Measurements from ENCODE around the gene MRPS27.
A peak's percentile ranks its signal among the peaks of the same experiment; 100 is the strongest.

MRPS27 gene

DNA sequence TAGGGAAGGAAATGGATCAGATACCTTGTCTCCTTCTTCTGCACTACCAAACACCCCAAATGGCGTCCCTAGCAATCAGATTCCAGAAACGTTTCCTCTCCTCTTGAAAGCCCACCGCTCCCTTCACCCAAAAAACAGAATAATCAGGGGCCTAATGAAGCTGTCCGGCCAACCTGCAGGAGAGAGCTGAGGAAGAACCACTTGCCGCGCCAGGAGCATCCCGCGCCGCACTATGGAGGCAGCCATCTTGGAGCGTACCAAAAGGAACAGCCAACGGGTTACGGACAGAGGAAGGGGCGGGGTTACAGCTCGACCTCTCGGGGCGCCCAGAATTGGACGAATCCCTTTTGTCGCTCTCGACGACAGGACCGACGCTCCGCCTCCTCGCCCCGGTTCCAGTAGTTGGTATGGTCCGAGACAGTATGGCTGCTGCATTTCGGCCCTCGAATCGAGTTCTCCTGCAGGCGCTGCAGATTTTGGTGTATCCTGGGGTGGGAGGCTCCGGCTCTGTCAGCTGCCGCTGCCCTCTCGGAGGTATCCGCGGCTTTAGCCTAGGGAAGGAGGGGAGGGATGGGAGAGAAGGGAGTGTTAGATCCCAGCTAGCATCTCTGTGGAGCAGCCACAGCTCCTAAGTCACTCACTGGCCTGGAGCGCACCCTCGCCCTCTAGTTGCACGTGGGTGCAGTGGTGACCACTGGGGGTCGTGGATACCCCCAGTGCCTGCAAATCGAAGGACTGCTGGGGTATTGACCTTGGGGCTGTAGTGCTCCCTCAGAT, at the start of gene MRPS27, which contains the start of gene PTCD2:
Gene MRPS27, minus strand, starts transcription at position 265 of the 777 bp plus-strand sequence. Its CDS starts 19 bp downstream, at position 246.
Gene PTCD2, plus strand, starts transcription at position 398 of the 777 bp plus-strand sequence. Its CDS starts 10 bp downstream, at position 408.
- Mint-ChIP-seq H3K4me3 (peak within 1 kb of the TSS; percentile 100), H3K9me3 (no peaks in the 10 kb centered on the region), H3K27ac (peak within 1 kb of the TSS; percentile 99), H3K36me3 (ENCODE audit: low read depth) (peaks cover 47% of the 10 kb centered on the region), H3K27me3 (ENCODE audit: low read depth, poor library complexity) (no peaks in the 10 kb centered on the region), H3K4me1 (peaks cover 23% of the 10 kb centered on the region)
- TF ChIP-seq, protein P1, sequence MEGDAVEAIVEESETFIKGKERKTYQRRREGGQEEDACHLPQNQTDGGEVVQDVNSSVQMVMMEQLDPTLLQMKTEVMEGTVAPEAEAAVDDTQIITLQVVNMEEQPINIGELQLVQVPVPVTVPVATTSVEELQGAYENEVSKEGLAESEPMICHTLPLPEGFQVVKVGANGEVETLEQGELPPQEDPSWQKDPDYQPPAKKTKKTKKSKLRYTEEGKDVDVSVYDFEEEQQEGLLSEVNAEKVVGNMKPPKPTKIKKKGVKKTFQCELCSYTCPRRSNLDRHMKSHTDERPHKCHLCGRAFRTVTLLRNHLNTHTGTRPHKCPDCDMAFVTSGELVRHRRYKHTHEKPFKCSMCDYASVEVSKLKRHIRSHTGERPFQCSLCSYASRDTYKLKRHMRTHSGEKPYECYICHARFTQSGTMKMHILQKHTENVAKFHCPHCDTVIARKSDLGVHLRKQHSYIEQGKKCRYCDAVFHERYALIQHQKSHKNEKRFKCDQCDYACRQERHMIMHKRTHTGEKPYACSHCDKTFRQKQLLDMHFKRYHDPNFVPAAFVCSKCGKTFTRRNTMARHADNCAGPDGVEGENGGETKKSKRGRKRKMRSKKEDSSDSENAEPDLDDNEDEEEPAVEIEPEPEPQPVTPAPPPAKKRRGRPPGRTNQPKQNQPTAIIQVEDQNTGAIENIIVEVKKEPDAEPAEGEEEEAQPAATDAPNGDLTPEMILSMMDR (IDR thresholded peaks at IDR 0.05), result no peak
- peak; percentile 94 for DNase-seq

GRCh38 chr5:72369711-72370110, 49.7 kb upstream of the MRPS27 start:
- H3K4me1 Mint-ChIP-seq, result peaks cover 3% of the 10 kb centered on the region
- H3K27ac Mint-ChIP-seq, result no peak overlapping the region
- no peak for DNase-seq
- TF ChIP-seq, protein P1 (IDR thresholded peaks at IDR 0.05), result no peak
- no peaks in the 10 kb centered on the region for H3K36me3 Mint-ChIP-seq (ENCODE audit: low read depth)
- H3K27me3 Mint-ChIP-seq (ENCODE audit: low read depth, poor library complexity), result peaks cover 7% of the 10 kb centered on the region
- no peak overlapping the region for H3K4me3 Mint-ChIP-seq
- no peaks in the 10 kb centered on the region for H3K9me3 Mint-ChIP-seq

DNA sequence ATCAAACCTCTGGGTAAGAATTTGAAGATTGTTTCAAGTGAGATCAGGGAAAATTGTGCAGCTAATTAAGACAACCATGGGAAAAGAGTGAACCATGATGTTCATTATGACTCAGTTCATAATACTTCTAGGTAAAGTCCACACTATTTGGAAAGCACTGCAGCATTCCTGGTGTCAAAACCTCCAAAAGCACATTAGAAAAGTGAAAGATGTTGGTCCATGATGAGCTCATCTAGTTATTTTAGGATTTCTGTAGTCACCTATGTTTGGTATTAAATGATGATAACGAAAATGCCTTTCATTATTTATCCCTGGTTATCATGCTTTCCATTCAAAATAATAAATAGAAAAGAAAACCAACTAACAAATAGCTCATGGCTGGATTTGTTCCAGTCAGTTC, 49.3 kb upstream of the MRPS27 start:
- Mint-ChIP-seq H3K9me3 (no peaks in the 10 kb centered on the region), H3K4me3 (no peak overlapping the region), H3K27ac (no peak overlapping the region), H3K27me3 (ENCODE audit: low read depth, poor library complexity) (peaks cover 7% of the 10 kb centered on the region), H3K4me1 (peaks cover 8% of the 10 kb centered on the region), H3K36me3 (ENCODE audit: low read depth) (no peaks in the 10 kb centered on the region)
- no peak for DNase-seq
- TF ChIP-seq, protein P1 (IDR thresholded peaks at IDR 0.05), result no peak

DNA sequence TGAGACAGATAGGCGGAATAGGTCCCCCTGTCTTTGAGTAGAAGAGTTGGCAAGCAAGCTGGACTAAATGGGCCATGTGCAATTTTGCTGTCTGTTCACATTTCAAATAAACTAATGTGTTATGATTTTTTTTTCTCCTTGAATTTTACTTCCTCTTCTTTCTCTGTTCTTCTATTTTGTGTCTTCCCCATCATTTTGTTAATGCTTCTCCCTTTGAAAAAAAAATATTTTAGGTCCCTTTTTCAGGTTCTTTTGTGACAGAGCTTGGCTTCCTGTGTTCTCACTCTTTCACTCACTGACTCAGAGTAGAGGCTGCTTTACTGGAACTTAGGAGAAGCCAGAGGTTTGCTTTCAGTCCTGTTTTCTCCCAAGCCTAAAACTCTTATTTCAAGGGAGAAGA, 48.2 kb upstream of the MRPS27 start:
- TF ChIP-seq, protein P1 (IDR thresholded peaks at IDR 0.05), result no peak
- DNase-seq, result no peak
- Mint-ChIP-seq H3K9me3 (no peaks in the 10 kb centered on the region), H3K27me3 (ENCODE audit: low read depth, poor library complexity) (peaks cover 7% of the 10 kb centered on the region), H3K4me3 (no peak overlapping the region), H3K27ac (no peak overlapping the region), H3K36me3 (ENCODE audit: low read depth) (peaks cover 2% of the 10 kb centered on the region), H3K4me1 (peaks cover 8% of the 10 kb centered on the region)

- peaks cover 21% of the 10 kb centered on the region for H3K36me3 Mint-ChIP-seq (ENCODE audit: low read depth)
- DNase-seq, result peak; percentile 48
- no peak overlapping the region for H3K27ac Mint-ChIP-seq
- H3K27me3 Mint-ChIP-seq (ENCODE audit: low read depth, poor library complexity), result peaks cover 9% of the 10 kb centered on the region
- H3K9me3 Mint-ChIP-seq, result no peaks in the 10 kb centered on the region
- TF ChIP-seq, protein P1 (IDR thresholded peaks at IDR 0.05), result peak; percentile 64
- peaks cover 8% of the 10 kb centered on the region for H3K4me1 Mint-ChIP-seq
- H3K4me3 Mint-ChIP-seq, result no peak overlapping the region
These were observed 46.4 kb upstream of the MRPS27 start for GRCh38 chr5:72366324-72366976.

Measured in nephron progenitor cell (in vitro differentiated cells).